IMR-90 (cell line): ENCODE results near the gene CAMTA1. TPM values are rescaled to one million over a fixed set of nuclear protein-coding genes. Genes with fewer than 3 reads are reported as not detected.

Source experiments
- ATAC-seq: fragments of 200-7000 bp; cut with Tn5 transposase; 2 replicates; pipeline ENCODE4 v1.9.1; 2020; ENCODE audit warnings: low read depth, mild to moderate bottlenecking, moderate library complexity
- BruUV-seq: library from RNA; stranded (reverse); fragments of 400-500 nt; replicated peaks from 2 replicates; lab custom pipeline; 2021; lab: Mats Ljungman, UMichigan
- CTCF ChIA-PET: fragments of 300-600 bp; formaldehyde crosslinking; extraction: SDS; loops from one replicate; lab custom pipeline; 2021; ENCODE audit warnings: antibody characterized with exemption; lab: Yijun Ruan, JAX
- POLR2A ChIA-PET: fragments of 300-600 bp; sonication (Branson Sonifier 250); formaldehyde crosslinking; loops from one replicate; lab custom pipeline; 2022; ENCODE audit warnings: antibody characterized with exemption; ENCODE audit not compliant: unreplicated experiment; lab: Charles Lee
- DNase-seq: peaks from one replicate; pipeline ENCODE4 v3.0.0; 2013
- H2AFZ ChIP-seq: replicated peaks from 2 replicates; pipeline ENCODE3; 2013; ENCODE audit warnings: low read length, mild to moderate bottlenecking; ENCODE audit not compliant: poor library complexity
- H2AK5ac ChIP-seq: 2 replicates; pipeline ENCODE4 v1.6.1; 2013; ENCODE audit warnings: low read depth, low read length, inconsistent platforms
- H2AK9ac ChIP-seq: replicated peaks from 2 replicates; pipeline ENCODE3; 2013; ENCODE audit warnings: mild to moderate bottlenecking, low read depth, low read length, moderate library complexity; ENCODE audit not compliant: poor library complexity
- H2BK120ac ChIP-seq: 2 replicates; pipeline ENCODE4 v1.6.1; 2013; ENCODE audit warnings: low read depth, low read length, inconsistent platforms
- H2BK15ac ChIP-seq: 3 replicates; pipeline ENCODE4 v1.6.1; 2013; ENCODE audit warnings: low read depth, low read length, inconsistent platforms
- H2BK20ac ChIP-seq: 2 replicates; pipeline ENCODE4 v1.6.1; 2013; ENCODE audit warnings: low read depth, mild to moderate bottlenecking, inconsistent platforms, low read length, moderate library complexity
- H2BK5ac ChIP-seq: 2 replicates; pipeline ENCODE4 v1.6.1; 2013; ENCODE audit warnings: mild to moderate bottlenecking, low read depth, low read length, inconsistent platforms; ENCODE audit not compliant: poor library complexity, severe bottlenecking
- H3K14ac ChIP-seq: replicated peaks from 2 replicates; pipeline ENCODE4 v1.6.1; 2013; ENCODE audit warnings: low read depth, low read length, inconsistent platforms
- H3K18ac ChIP-seq: 2 replicates; pipeline ENCODE4 v1.6.1; 2013; ENCODE audit warnings: low read depth, low read length, control low read depth
- H3K23ac ChIP-seq: 2 replicates; pipeline ENCODE4 v1.6.1; 2013; ENCODE audit warnings: low read depth, low read length, inconsistent platforms
- H3K27ac ChIP-seq: 2 replicates; pipeline ENCODE4 v1.5.1; 2013; ENCODE audit warnings: mild to moderate bottlenecking, control low read depth, low read length; ENCODE audit not compliant: insufficient read depth
- H3K27me3 ChIP-seq: 2 replicates; pipeline ENCODE4 v1.6.1; 2013; ENCODE audit warnings: low read length; ENCODE audit not compliant: control insufficient read depth, insufficient read depth
- H3K36me3 ChIP-seq: 2 replicates; pipeline ENCODE4 v1.6.1; 2013; ENCODE audit warnings: low read length, mixed read lengths; ENCODE audit not compliant: control insufficient read depth, insufficient read depth
- H3K4ac ChIP-seq: 2 replicates; pipeline ENCODE4 v1.6.1; 2013; ENCODE audit warnings: low read depth, low read length, inconsistent platforms
- H3K4me1 ChIP-seq: 2 replicates; pipeline ENCODE4 v1.6.1; 2013; ENCODE audit warnings: low read length, mixed read lengths; ENCODE audit not compliant: control insufficient read depth, insufficient read depth
- H3K4me2 ChIP-seq: 2 replicates; pipeline ENCODE4 v1.6.1; 2013; ENCODE audit warnings: low read depth, mild to moderate bottlenecking, control low read depth, low read length, moderate library complexity
- H3K4me3 ChIP-seq: 2 replicates; pipeline ENCODE4 v1.5.1; 2013; ENCODE audit warnings: low read depth, mild to moderate bottlenecking, control low read depth, low read length, moderate library complexity; ENCODE audit not compliant: insufficient read depth
- H3K56ac ChIP-seq: 2 replicates; pipeline ENCODE4 v1.6.1; 2013; ENCODE audit warnings: low read length, inconsistent platforms; ENCODE audit not compliant: insufficient read depth; ENCODE audit errors: extremely low read depth
- H3K79me1 ChIP-seq, 2 experiments: 2 replicates each; pipeline ENCODE4 v1.6.1; 2013; ENCODE audit warnings: low read length in 2 of 2, inconsistent platforms in 1 of 2, low read depth in 1 of 2
- H3K9ac ChIP-seq: 2 replicates; pipeline ENCODE4 v1.6.1; 2013; ENCODE audit warnings: low read depth, low read length, control low read depth
- H3K9me1 ChIP-seq: 2 replicates; pipeline ENCODE4 v1.6.1; 2013; ENCODE audit warnings: low read length, inconsistent platforms; ENCODE audit not compliant: insufficient read depth
- H3K9me3 ChIP-seq: 2 replicates; pipeline ENCODE4 v1.6.1; 2013; ENCODE audit warnings: low read length; ENCODE audit not compliant: control insufficient read depth, insufficient read depth
- H4K20me1 ChIP-seq: 2 replicates; pipeline ENCODE4 v1.6.1; 2013; ENCODE audit warnings: low read length, inconsistent platforms; ENCODE audit not compliant: insufficient read depth
- H4K5ac ChIP-seq: 2 replicates; pipeline ENCODE4 v1.6.1; 2013; ENCODE audit warnings: mild to moderate bottlenecking, low read depth, low read length, control low read depth
- H4K8ac ChIP-seq, 2 experiments: 2 replicates each; pipeline ENCODE4 v1.6.1; 2013; ENCODE audit warnings: low read depth in 2 of 2, low read length in 2 of 2, control low read depth in 1 of 2, inconsistent platforms in 1 of 2
- H4K91ac ChIP-seq: 2 replicates; pipeline ENCODE4 v1.6.1; 2013; ENCODE audit warnings: low read depth, low read length, inconsistent platforms; ENCODE audit not compliant: insufficient read depth
- BHLHE40 ChIP-seq: fragments of 150-350 bp; IDR thresholded peaks from 2 replicates; pipeline ENCODE4 v1.6.1; 2016; ENCODE audit warnings: mild to moderate bottlenecking, low read depth, low read length
- CEBPB ChIP-seq: IDR thresholded peaks from 2 replicates; pipeline ENCODE4 v1.6.1; 2012; ENCODE audit warnings: low read depth, low read length, improper control_type of control experiment
- CTCF ChIP-seq: conservative IDR thresholded peaks from 2 replicates; pipeline ENCODE4 v1.5.1; 2012; ENCODE audit warnings: mild to moderate bottlenecking, low read depth, low read length, improper control_type of control experiment
- ELK1 ChIP-seq: fragments of 150-350 bp; IDR thresholded peaks from 2 replicates; pipeline ENCODE4 v1.6.1; 2016; ENCODE audit warnings: low read depth, mild to moderate bottlenecking, low read length, moderate library complexity, borderline replicate concordance
- FOS ChIP-seq: fragments of 150-350 bp; IDR thresholded peaks from 2 replicates; pipeline ENCODE4 v1.6.1; 2016; ENCODE audit warnings: low read depth, low read length
- MAFK ChIP-seq: IDR thresholded peaks from 2 replicates; pipeline ENCODE4 v1.6.1; 2012; ENCODE audit warnings: low read depth, low read length, improper control_type of control experiment
- MAZ ChIP-seq: IDR thresholded peaks from 2 replicates; pipeline ENCODE4 v1.6.1; 2012; ENCODE audit warnings: low read depth, mild to moderate bottlenecking, low read length, improper control_type of control experiment, moderate library complexity, borderline replicate concordance
- MXI1 ChIP-seq: IDR thresholded peaks from 2 replicates; pipeline ENCODE4 v1.6.1; 2012; ENCODE audit warnings: low read depth, mild to moderate bottlenecking, low read length, moderate library complexity, borderline replicate concordance
- NFE2L2 ChIP-seq: fragments of 150-350 bp; IDR thresholded peaks from 2 replicates; pipeline ENCODE4 v1.6.1; 2016; ENCODE audit warnings: low read depth, mild to moderate bottlenecking, low read length
- POLR2A ChIP-seq: IDR thresholded peaks from 2 replicates; pipeline ENCODE4 v1.6.1; 2012; ENCODE audit warnings: mild to moderate bottlenecking, low read depth, low read length
- RAD21 ChIP-seq: IDR thresholded peaks from 2 replicates; pipeline ENCODE4 v1.6.1; 2012; ENCODE audit warnings: low read length, improper control_type of control experiment
- RFX5 ChIP-seq: IDR thresholded peaks from 2 replicates; pipeline ENCODE4 v1.8.0; 2012; ENCODE audit warnings: low read depth, mild to moderate bottlenecking, low read length, moderate library complexity
- SMC3 ChIP-seq: fragments of 150-350 bp; IDR thresholded peaks from 2 replicates; pipeline ENCODE4 v1.6.1; 2016; ENCODE audit warnings: low read depth, mild to moderate bottlenecking, antibody characterized with exemption, low read length, moderate library complexity
- WGBS, 2 experiments: methylation state at CpG; one replicate each; pipeline versions ENCODE4 v1.1.5 to v1.1.7; 2013; ENCODE audit warnings: missing lambda C conversion rate in 2 of 2; ENCODE audit not compliant: insufficient read length in 1 of 2; ENCODE audit errors: extremely low coverage in 2 of 2; 5-methylcytosine and 5-hydroxymethylcytosine counted together
- dilution Hi-C: fragments of 300-500 bp; cut with HindIII; formaldehyde crosslinking; loops from one replicate; pipeline ENCODE4 v1.14.3; 2018; ENCODE audit warnings: low sequenced_read_pairs; ENCODE audit not compliant: unreplicated experiment
- in situ Hi-C: fragments of 300-500 bp; cut with MboI; formaldehyde crosslinking; loops from 3 replicates; pipeline ENCODE4 v1.14.3; 2019; ENCODE audit warnings: low sequenced_read_pairs, inconsistent platforms, mixed read lengths
- intact Hi-C: fragments of 100-400 bp; cut with micrococcal nuclease; formaldehyde crosslinking; loops from 2 replicates; pipeline ENCODE4 v1.10.0; 2022
- polyA plus RNA-seq, 3 experiments: library from polyadenylated mRNA; depleted of rRNA; stranded (reverse); fragments of >200 nt; gene quantifications; 2 replicates each; pipeline ENCODE4 v1.2.3, GENCODE V29; 2012; ENCODE audit warnings: low replicate concordance in 1 of 3
- total RNA-seq: library from RNA; depleted of rRNA; stranded (reverse); fragments of >200 nt; gene quantifications from 2 replicates; pipeline ENCODE4 v1.2.3, GENCODE V29; 2012

The CAMTA1 gene
- total and polyA plus RNA-seq, 2 of the 4 experiments (the other 2 are of a cell fraction), result 35.5 to 74.3 TPM

- Histone ChIP-seq H3K23ac (no peak overlapping the region), H3K9me1 (no peaks in the 10 kb centered on the region), H2AK9ac (no peak overlapping the region), H3K9me3 (no peaks in the 10 kb centered on the region), H4K20me1 (no peaks in the 10 kb centered on the region; the same call in 1 of the 2 replicates), H3K18ac (no peak overlapping the region), H2BK15ac (no peak overlapping the region), H2BK120ac (no peak overlapping the region), H3K79me1 (no peaks in the 10 kb centered on the region), H3K4ac (no peak overlapping the region), H4K91ac (no peak overlapping the region), H3K56ac (no peak overlapping the region), H2BK20ac (no peak overlapping the region), H3K9ac (no peak overlapping the region), H3K4me3 (no peak overlapping the region), H4K5ac (no peak overlapping the region), H3K14ac (no peak overlapping the region), H2AK5ac (no peak overlapping the region), H2BK5ac (no peak overlapping the region), H2AFZ (no peak overlapping the region), H3K27ac (no peak overlapping the region), H4K8ac (no peak overlapping the region), H3K36me3 (no peaks in the 10 kb centered on the region), H3K27me3 (peaks cover 27% of the 10 kb centered on the region), H3K4me1 (no peaks in the 10 kb centered on the region), H3K4me2 (no peak overlapping the region)
- no peak for TF ChIP-seq FOS
- TF ChIP-seq ELK1, result no peak
- TF ChIP-seq CTCF, result no peak
- no peak for TF ChIP-seq MAZ
- no peak for TF ChIP-seq MAFK
- TF ChIP-seq CEBPB, result no peak
- TF ChIP-seq RAD21, result no peak
- TF ChIP-seq NFE2L2, result no peak
- TF ChIP-seq RFX5, result no peak
- TF ChIP-seq MXI1, result no peak
- no peak for TF ChIP-seq BHLHE40
- no peak for TF ChIP-seq POLR2A
- no peak for TF ChIP-seq SMC3
- DNase-seq (no peak), ATAC-seq (no peak)
- dilution Hi-C loops (no loop called here), in situ Hi-C loops (no loop called here), intact Hi-C loops (no loop called here)
- ChIA-PET CTCF (no interaction called here), POLR2A (no interaction called here)
- 42% methylated on average over 9 of the region's 24 CpGs; no CpG with 5 or more reads in 1 of the 2 experiments for WGBS, 2 experiments
- no TSS peak for BruUV-seq
Observed at GRCh38 chr1:7621334-7622219, 836.3 kb downstream of the CAMTA1 start.
